ENCODE measurements around the gene NLGN4Y.
"Not testable (repeated sequence)": the region's sequence is repeated elsewhere in the genome, so short reads cannot be mapped to it uniquely, and the experiment has no call there.

Gene NLGN4Y

DNA sequence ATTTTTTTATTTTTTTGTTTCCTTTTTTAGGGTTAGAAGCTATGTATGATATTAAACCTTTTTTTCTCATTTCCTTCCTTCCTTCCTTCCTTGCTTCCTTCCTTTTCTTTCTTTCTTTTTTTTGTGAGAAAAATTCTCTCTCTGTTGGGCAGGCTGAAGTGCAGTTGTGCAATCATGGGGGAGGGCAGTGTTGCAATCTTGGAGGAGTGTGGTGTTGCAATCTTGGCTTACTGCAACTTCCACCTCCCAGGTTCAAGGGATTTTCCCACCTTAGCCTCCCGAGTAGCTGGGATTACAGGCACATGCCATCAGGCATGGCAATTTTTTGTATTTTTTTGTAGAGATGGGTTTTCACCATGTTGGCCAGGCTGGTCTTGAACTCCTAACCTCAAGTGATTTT lies 326.4 kb downstream of the NLGN4Y start:
- H3K4me3 ChIP-seq (ENCODE audit: low read depth, low read length) = no peak overlapping the region
- no peak for TF ChIP-seq CTCF (conservative IDR thresholded peaks at IDR 0.05; ENCODE audit: low read depth, low read length)
- DNase-seq (ENCODE audit: low read depth) = peak; percentile 69

GRCh38 chrY:14860448-14860847 lies 336.1 kb downstream of the NLGN4Y start:
- no peak overlapping the region for H3K4me3 ChIP-seq (ENCODE audit: low read depth, low read length)
- DNase-seq (ENCODE audit: low read depth) = no peak
- no peak for TF ChIP-seq CTCF (conservative IDR thresholded peaks at IDR 0.05; ENCODE audit: low read depth, low read length)

GRCh38 chrY:14861033-14861432 lies 336.7 kb downstream of the NLGN4Y start:
- not testable (repeated sequence) for H3K4me3 ChIP-seq (ENCODE audit: low read depth, low read length); DNase-seq (ENCODE audit: low read depth)

DNA sequence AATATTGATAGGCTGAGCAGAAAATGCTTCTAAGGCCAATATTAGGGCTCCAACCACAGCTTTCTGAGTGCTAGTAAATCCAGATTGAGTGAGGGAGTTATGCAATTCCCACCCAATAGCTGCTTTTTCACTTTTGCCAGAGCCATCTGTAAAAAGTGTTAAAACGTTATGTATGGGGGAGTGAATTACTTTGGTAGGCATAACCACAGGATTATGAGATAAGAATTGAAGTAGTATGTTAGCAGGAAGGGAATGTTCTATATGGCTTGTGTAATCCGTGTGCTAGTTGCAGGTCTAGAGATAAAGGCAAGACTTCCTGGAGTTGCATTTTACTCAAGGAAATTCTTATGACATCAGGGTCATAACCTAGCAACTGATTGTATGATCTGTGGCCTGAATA lies 347.6 kb downstream of the NLGN4Y start:
- no peak overlapping the region for H3K4me3 ChIP-seq (ENCODE audit: low read depth, low read length)
- peak; percentile 43 for DNase-seq (ENCODE audit: low read depth)
- TF ChIP-seq CTCF (conservative IDR thresholded peaks at IDR 0.05; ENCODE audit: low read depth, low read length) = no peak
